Brain microvascular endothelial cell (primary cell): Measurements from ENCODE around the gene MUC6.

Experiments
- DNase-seq: peaks from one replicate; pipeline ENCODE4 v3.0.0-alpha.2; 2020
- H3K27ac ChIP-seq: fragments of 250-450 bp; sonication (Bioruptor Pico); 2 replicates; pipeline ENCODE4 v1.5.1; 2020; ENCODE audit warnings: mild to moderate bottlenecking, moderate library complexity
- H3K27me3 ChIP-seq: fragments of 250-450 bp; sonication (Bioruptor Pico); replicated peaks from 2 replicates; pipeline ENCODE4 v1.5.1; 2020; ENCODE audit warnings: mild to moderate bottlenecking
- H3K36me3 ChIP-seq: fragments of 250-450 bp; sonication (Bioruptor Pico); replicated peaks from 2 replicates; pipeline ENCODE4 v1.5.1; 2020; ENCODE audit warnings: mild to moderate bottlenecking
- H3K4me3 ChIP-seq: 2 replicates; pipeline ENCODE4 v1.5.1; 2011; ENCODE audit warnings: low read depth, mild to moderate bottlenecking, control low read depth, low read length, moderate library complexity
- in situ Hi-C: cut with HindIII; loops from 2 replicates; pipeline ENCODE4 v1.10.0; 2017; ENCODE audit warnings: low sequenced_read_pairs, low pct_ligation_motif_present
- TF ChIP-seq, protein P1 (sequence below): IDR thresholded peaks from 2 replicates; pipeline ENCODE4 v1.5.1; 2011; ENCODE audit warnings: low read depth, mild to moderate bottlenecking, moderate library complexity, low read length, control low read depth, inconsistent platforms; ENCODE audit errors: missing control alignments

MUC6 gene

DNA sequence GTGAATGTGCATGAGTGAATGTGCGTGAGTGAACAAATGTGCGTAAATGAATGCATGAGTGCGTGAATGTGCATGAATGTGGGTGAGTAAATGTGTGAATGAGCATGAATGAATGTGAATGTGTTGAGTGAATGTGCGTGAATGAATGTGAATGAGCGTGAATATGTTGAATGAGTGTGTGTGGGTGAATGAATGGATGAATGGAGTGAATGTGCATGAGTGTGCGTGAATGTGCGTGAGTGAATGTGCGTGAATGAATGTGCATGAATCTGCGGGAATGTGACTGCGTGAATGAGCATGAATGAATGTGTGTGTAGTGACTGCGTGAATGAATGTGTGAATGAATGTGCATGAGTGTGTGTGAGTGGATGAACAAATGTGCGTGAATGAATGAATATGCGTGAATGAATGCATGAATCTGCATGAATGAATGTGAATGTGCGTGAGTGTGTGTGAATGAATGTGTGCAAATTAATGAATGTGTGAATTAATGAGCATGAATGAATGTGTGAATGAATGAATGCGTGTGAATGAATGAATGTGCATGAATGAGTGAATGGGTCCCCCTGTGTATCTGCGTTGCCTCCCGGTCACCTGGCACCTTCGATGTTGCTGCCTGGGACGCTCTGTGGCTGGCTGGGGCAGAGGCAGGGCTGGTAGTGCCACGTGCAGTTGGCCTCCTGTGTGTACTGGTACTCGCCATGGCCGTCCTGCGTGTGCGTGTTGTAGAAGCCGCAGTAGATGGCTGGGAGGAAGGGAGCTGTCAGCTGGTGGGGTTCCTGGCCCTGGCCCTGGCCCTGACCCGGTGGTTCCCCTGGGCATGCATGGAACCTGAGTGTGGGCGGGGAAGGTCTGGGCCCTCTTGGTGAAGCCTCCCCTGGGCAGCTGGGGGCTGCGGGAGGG lies 13.4 kb downstream of the MUC6 start:
- Histone ChIP-seq H3K27ac (no peak overlapping the region), H3K4me3 (no peak overlapping the region), H3K36me3 (no peaks in the 10 kb centered on the region), H3K27me3 (no peaks in the 10 kb centered on the region)
- DNase-seq = no peak
- TF ChIP-seq, protein P1, sequence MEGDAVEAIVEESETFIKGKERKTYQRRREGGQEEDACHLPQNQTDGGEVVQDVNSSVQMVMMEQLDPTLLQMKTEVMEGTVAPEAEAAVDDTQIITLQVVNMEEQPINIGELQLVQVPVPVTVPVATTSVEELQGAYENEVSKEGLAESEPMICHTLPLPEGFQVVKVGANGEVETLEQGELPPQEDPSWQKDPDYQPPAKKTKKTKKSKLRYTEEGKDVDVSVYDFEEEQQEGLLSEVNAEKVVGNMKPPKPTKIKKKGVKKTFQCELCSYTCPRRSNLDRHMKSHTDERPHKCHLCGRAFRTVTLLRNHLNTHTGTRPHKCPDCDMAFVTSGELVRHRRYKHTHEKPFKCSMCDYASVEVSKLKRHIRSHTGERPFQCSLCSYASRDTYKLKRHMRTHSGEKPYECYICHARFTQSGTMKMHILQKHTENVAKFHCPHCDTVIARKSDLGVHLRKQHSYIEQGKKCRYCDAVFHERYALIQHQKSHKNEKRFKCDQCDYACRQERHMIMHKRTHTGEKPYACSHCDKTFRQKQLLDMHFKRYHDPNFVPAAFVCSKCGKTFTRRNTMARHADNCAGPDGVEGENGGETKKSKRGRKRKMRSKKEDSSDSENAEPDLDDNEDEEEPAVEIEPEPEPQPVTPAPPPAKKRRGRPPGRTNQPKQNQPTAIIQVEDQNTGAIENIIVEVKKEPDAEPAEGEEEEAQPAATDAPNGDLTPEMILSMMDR = no peak
- in situ Hi-C loops = no loop called here

DNA sequence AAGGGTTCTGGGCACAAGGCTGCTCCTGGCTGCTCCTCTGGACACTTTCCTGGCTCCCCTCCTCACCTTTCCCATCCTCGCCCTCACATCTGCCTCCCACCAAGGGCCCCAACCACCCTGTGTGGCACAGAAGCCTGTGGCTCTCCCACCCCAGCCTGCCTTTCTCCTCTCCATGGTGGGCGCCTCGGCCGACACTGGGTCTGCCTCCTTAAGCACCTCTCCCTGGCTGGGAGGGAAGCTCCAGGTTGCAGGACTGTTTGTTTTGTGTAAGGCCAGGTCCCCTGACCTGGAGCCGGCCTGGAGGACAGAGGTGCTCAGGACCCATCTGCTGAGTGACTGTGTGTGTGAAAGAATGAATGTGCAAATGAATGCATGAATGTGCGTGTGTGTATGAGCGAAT lies 14.1 kb downstream of the MUC6 start:
- no peak for DNase-seq
- in situ Hi-C loops = no loop called here
- Histone ChIP-seq H3K27me3 (no peaks in the 10 kb centered on the region), H3K4me3 (no peak overlapping the region), H3K27ac (no peak overlapping the region), H3K36me3 (no peaks in the 10 kb centered on the region)
- TF ChIP-seq, protein P1 = no peak

DNA sequence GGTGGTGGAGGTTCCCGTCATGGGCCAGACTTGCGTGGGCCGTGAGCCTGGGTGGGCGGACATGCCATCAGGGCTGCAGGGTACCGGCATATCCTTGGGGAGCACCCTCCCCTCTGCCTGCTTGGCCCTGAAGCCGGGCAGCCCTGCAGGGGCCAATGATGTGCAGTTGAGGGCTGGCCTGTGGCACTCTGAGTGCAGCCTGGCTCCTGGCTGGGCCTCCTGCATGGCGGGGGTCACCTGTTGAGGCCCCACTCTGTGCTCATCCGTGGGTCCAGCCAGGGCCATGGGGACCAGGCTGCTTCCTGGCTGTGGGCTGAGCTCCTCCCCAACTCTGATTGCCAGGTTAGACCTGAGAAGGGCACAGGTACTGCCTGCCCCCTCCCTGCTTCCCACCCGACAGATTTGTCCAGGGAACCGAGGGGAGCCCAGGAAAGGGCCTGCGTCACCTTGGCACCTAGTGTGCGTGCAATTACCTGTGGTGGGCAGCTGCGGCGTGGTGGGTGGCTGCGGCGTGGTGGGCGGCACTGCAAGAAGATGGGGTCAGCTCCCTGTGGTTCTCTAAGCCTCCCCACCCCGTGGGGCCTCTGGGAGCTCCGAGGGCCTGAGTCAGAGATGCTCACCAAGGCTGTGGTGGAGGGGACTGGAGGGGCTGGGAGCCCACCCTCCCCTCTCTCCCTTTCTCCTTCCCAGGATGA lies 16.2 kb downstream of the MUC6 start:
- TF ChIP-seq, protein P1 = no peak
- Histone ChIP-seq H3K36me3 (no peaks in the 10 kb centered on the region), H3K4me3 (no peak overlapping the region), H3K27me3 (no peaks in the 10 kb centered on the region), H3K27ac (no peak overlapping the region)
- in situ Hi-C loops = no loop called here
- no peak for DNase-seq

DNA sequence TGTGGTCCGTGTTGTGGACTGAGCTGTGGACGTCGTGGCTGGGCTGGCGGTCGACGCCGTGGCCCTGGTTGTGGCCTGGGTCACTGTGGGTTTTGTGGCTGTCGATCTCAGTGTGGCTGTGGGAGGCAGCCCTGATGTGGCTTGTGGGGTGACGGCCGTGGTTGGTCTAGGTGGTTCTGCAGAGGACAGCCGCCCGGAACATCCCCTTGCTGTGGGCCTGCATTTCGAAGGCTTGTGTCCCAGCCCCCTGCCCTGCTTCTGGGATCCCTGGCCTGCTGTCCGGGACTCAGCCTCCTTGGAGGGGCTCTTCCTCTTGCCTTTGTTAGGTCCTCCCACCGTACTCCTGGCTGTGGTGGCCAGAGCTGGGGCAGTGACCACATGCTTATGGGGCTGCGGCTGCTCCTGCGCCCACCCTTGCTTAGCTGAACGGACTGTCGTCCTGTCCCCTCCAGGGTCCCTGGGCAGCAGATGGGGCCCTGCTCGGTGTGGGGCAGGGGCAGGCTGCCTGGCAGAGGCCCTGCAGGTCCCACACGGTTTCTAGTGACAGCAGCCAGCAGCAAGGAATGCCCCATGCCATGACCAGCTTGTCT lies 17.1 kb downstream of the MUC6 start:
- Histone ChIP-seq H3K27me3 (no peaks in the 10 kb centered on the region), H3K4me3 (no peak overlapping the region), H3K27ac (no peak overlapping the region), H3K36me3 (no peaks in the 10 kb centered on the region)
- in situ Hi-C loops = no loop called here
- no peak for DNase-seq
- TF ChIP-seq, protein P1 = no peak

DNA sequence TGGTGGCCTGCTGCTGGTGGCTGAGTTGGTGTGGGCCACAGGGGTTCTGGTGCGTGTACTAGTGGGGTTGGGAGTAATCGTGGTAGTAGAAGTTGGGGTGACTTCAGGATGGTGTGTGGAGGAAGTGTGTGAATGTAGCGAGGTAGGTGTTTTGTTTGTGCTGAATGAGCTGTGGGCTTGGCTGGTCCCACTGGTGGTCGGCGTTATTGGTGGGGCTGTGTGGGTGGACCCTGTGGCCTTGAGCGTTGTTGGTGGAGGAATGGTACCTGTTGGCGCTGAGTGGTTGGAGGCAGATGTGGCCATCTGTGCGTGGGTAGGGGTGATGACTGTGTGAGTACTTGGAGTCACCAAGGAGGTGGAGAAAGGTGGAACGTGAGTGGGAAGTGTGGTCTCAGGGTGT lies 18.4 kb downstream of the MUC6 start:
- DNase-seq = no peak
- in situ Hi-C loops = no loop called here
- TF ChIP-seq, protein P1 = no peak
- Histone ChIP-seq H3K27me3 (no peaks in the 10 kb centered on the region), H3K4me3 (no peak overlapping the region), H3K36me3 (no peaks in the 10 kb centered on the region), H3K27ac (no peak overlapping the region)
